Stimulated activated naive CD8-positive, alpha-beta T cell treated with anti-CD3 and anti-CD28 coated beads, Interleukin-15, Interleukin-2, amounts not matched to agents 100 U/mL and 50 U/mL, for 24 hours (primary cell): ENCODE results near the gene ISYNA1.

Experiments
- ATAC-seq: fragments of 150-1000 bp; cut with Tn5 transposase; one replicate; pipeline ENCODE4 v1.10.0; 2021
- DNase-seq: peaks from one replicate; pipeline ENCODE4 v3.0.0; 2021

Gene ISYNA1

GRCh38 chr19:18437491-18438330, at the start of gene ISYNA1:
Gene ISYNA1, minus strand, starts transcription at chr19:18438133. Its CDS starts 154 bp downstream, at chr19:18437979.
- peak; percentile 62 for DNase-seq
- ATAC-seq, result peak; percentile 2

- no peak for ATAC-seq
- DNase-seq, result no peak
These were observed 48.8 kb upstream of the ISYNA1 start for GRCh38 chr19:18486746-18487145.

GRCh38 chr19:18484992-18485391, 47.1 kb upstream of the ISYNA1 start:
- no peak for DNase-seq
- no peak for ATAC-seq

- DNase-seq (no peak), ATAC-seq (no peak)
These were observed 45.4 kb upstream of the ISYNA1 start for GRCh38 chr19:18483119-18483890.

GRCh38 chr19:18481505-18482222, 43.7 kb upstream of the ISYNA1 start:
- peak; percentile 40 for ATAC-seq
- DNase-seq, result peak; percentile 48

GRCh38 chr19:18480006-18480691, 42.2 kb upstream of the ISYNA1 start:
- no peak for ATAC-seq
- no peak for DNase-seq

- DNase-seq, result peak; percentile 86
These were observed 40.8 kb upstream of the ISYNA1 start for GRCh38 chr19:18478545-18479311.

GRCh38 chr19:18477974-18478373, 40.0 kb upstream of the ISYNA1 start:
- DNase-seq (no peak), ATAC-seq (no peak)

More at GRCh38 chr19:18478545-18479311, 40.8 kb upstream of the ISYNA1 start:
- ATAC-seq, result peak; percentile 96

- ATAC-seq (no peak), DNase-seq (no peak)
These were observed 39.3 kb upstream of the ISYNA1 start for GRCh38 chr19:18477042-18477779.

GRCh38 chr19:18476507-18477041, 38.6 kb upstream of the ISYNA1 start:
- DNase-seq (no peak), ATAC-seq (no peak)

- no peak for ATAC-seq
These were observed 37.9 kb upstream of the ISYNA1 start for GRCh38 chr19:18475762-18476331.

GRCh38 chr19:18475004-18475453, 37.1 kb upstream of the ISYNA1 start:
- DNase-seq (no peak), ATAC-seq (peak; percentile 6)

More at GRCh38 chr19:18475762-18476331, 37.9 kb upstream of the ISYNA1 start:
- DNase-seq, result no peak

GRCh38 chr19:18474366-18474887, 36.5 kb upstream of the ISYNA1 start:
- ATAC-seq (no peak), DNase-seq (no peak)

- no peak for ATAC-seq
- no peak for DNase-seq
These were observed 35.8 kb upstream of the ISYNA1 start for GRCh38 chr19:18473706-18474087.

- no peak for ATAC-seq
- DNase-seq, result no peak
These were observed 35.2 kb upstream of the ISYNA1 start for GRCh38 chr19:18473003-18473705.

GRCh38 chr19:18470787-18471186, 32.9 kb upstream of the ISYNA1 start:
- no peak for ATAC-seq
- DNase-seq, result no peak

- DNase-seq, result peak; percentile 74
- ATAC-seq, result peak; percentile 53
These were observed 31.3 kb upstream of the ISYNA1 start for GRCh38 chr19:18469069-18469846.

GRCh38 chr19:18468517-18468916, 30.6 kb upstream of the ISYNA1 start:
- no peak for DNase-seq
- no peak for ATAC-seq
